ENCODE results near the gene SBF1.

DNA sequence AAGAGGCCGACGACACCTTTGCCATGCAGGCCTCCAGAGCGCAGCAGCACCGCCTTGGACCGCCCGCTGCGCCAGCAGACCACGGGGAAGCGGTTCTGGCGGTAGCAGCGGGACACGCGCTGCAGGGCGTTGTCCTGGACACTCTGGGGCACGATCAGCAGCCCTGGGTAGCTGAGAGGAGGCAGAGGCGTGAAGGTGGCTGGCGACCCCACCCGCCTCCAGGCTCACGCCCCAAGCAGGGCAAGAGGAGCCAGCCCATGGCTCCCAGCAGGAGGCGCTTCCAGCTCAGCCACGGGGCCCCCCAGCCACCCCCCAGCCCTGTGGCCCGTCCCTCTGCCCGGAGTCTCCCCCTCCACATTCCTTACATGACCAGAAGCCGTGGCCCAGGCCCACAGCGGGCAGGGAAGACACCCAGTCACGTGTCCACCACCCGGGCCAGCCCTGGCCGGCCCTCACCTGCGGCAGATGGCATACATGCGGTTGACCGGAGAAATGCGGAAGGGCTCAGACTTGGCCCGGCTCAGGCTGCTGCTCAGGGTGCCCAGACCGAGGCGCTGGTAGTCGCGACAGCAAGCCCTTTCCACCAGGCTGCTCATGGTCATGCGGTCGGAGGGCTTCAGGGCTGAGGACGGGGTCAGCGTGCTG, 15.2 kb downstream of the SBF1 start:
- TF ChIP-seq ZFP30 (CRISPR knock-in tag; IDR thresholded peaks at IDR 0.05), result no peak
- TF ChIP-seq BACH2 (CRISPR knock-in tag; IDR thresholded peaks at IDR 0.05; ENCODE audit: borderline replicate concordance), result no peak
- no peak for TF ChIP-seq OSR1 (CRISPR knock-in tag; IDR thresholded peaks at IDR 0.05)
- TF ChIP-seq, protein P1, sequence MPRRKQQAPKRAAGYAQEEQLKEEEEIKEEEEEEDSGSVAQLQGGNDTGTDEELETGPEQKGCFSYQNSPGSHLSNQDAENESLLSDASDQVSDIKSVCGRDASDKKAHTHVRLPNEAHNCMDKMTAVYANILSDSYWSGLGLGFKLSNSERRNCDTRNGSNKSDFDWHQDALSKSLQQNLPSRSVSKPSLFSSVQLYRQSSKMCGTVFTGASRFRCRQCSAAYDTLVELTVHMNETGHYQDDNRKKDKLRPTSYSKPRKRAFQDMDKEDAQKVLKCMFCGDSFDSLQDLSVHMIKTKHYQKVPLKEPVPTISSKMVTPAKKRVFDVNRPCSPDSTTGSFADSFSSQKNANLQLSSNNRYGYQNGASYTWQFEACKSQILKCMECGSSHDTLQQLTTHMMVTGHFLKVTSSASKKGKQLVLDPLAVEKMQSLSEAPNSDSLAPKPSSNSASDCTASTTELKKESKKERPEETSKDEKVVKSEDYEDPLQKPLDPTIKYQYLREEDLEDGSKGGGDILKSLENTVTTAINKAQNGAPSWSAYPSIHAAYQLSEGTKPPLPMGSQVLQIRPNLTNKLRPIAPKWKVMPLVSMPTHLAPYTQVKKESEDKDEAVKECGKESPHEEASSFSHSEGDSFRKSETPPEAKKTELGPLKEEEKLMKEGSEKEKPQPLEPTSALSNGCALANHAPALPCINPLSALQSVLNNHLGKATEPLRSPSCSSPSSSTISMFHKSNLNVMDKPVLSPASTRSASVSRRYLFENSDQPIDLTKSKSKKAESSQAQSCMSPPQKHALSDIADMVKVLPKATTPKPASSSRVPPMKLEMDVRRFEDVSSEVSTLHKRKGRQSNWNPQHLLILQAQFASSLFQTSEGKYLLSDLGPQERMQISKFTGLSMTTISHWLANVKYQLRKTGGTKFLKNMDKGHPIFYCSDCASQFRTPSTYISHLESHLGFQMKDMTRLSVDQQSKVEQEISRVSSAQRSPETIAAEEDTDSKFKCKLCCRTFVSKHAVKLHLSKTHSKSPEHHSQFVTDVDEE (CRISPR knock-in tag; IDR thresholded peaks at IDR 0.05), result no peak
- TF ChIP-seq, protein P2, sequence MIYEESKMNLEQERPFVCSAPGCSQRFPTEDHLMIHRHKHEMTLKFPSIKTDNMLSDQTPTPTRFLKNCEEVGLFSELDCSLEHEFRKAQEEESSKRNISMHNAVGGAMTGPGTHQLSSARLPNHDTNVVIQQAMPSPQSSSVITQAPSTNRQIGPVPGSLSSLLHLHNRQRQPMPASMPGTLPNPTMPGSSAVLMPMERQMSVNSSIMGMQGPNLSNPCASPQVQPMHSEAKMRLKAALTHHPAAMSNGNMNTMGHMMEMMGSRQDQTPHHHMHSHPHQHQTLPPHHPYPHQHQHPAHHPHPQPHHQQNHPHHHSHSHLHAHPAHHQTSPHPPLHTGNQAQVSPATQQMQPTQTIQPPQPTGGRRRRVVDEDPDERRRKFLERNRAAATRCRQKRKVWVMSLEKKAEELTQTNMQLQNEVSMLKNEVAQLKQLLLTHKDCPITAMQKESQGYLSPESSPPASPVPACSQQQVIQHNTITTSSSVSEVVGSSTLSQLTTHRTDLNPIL (CRISPR knock-in tag; IDR thresholded peaks at IDR 0.05; ENCODE audit: low read depth), result no peak
- TF ChIP-seq ZNF70 (CRISPR knock-in tag; IDR thresholded peaks at IDR 0.05), result no peak
- TF ChIP-seq ESRRG (CRISPR knock-in tag; IDR thresholded peaks at IDR 0.05), result no peak
- TF ChIP-seq ARNTL (CRISPR knock-in tag; IDR thresholded peaks at IDR 0.05; ENCODE audit: borderline replicate concordance, low read depth), result no peak
- TF ChIP-seq, protein P3, sequence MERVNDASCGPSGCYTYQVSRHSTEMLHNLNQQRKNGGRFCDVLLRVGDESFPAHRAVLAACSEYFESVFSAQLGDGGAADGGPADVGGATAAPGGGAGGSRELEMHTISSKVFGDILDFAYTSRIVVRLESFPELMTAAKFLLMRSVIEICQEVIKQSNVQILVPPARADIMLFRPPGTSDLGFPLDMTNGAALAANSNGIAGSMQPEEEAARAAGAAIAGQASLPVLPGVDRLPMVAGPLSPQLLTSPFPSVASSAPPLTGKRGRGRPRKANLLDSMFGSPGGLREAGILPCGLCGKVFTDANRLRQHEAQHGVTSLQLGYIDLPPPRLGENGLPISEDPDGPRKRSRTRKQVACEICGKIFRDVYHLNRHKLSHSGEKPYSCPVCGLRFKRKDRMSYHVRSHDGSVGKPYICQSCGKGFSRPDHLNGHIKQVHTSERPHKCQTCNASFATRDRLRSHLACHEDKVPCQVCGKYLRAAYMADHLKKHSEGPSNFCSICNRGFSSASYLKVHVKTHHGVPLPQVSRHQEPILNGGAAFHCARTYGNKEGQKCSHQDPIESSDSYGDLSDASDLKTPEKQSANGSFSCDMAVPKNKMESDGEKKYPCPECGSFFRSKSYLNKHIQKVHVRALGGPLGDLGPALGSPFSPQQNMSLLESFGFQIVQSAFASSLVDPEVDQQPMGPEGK (CRISPR knock-in tag; IDR thresholded peaks at IDR 0.05; ENCODE audit: borderline replicate concordance), result no peak
- TF ChIP-seq RARB (CRISPR knock-in tag; IDR thresholded peaks at IDR 0.05), result no peak
- TF ChIP-seq ZNF8 (CRISPR knock-in tag; IDR thresholded peaks at IDR 0.05), result no peak

Measured in SK-N-SH treated with all-trans-retinoic acid at 6 μM for 48 hours (cell line).